Forelimb muscle (tissue), 1 donor: Measurements from ENCODE around the gene ADGRG3. TPM values are rescaled to one million over a fixed set of nuclear protein-coding genes. Genes with fewer than 3 reads are reported as not detected.

Experiments
- DNase-seq: peaks from one replicate; pipeline ENCODE4 v3.0.0-alpha.2; 2013; ENCODE audit warnings: low read depth
- polyA plus RNA-seq: library from polyadenylated mRNA; unstranded; fragments of 120-200 nt; gene quantifications from one replicate; pipeline ENCODE4 v1.2.1, GENCODE V29; 2013; ENCODE audit not compliant: insufficient read length

ADGRG3 gene
- polyA plus RNA-seq, 1 donor, result 0.29 TPM

- no peak for DNase-seq
These were observed 37.7 kb upstream of the ADGRG3 start for GRCh38 chr16:57630407-57630797.

- DNase-seq, result no peak
These were observed 36.9 kb upstream of the ADGRG3 start for GRCh38 chr16:57630931-57631845.

GRCh38 chr16:57632568-57632967 lies 35.5 kb upstream of the ADGRG3 start:
- DNase-seq, result no peak

GRCh38 chr16:57633383-57634064 lies 34.6 kb upstream of the ADGRG3 start:
- DNase-seq, result no peak

GRCh38 chr16:57634171-57634570 lies 33.9 kb upstream of the ADGRG3 start:
- DNase-seq, result no peak

- DNase-seq, result no peak
These were observed 32.6 kb upstream of the ADGRG3 start for GRCh38 chr16:57635266-57636097.

- DNase-seq, result no peak
These were observed 31.9 kb upstream of the ADGRG3 start for GRCh38 chr16:57636184-57636583.

- no peak for DNase-seq
These were observed 31.1 kb upstream of the ADGRG3 start for GRCh38 chr16:57637020-57637419.

GRCh38 chr16:57637424-57637823 lies 30.7 kb upstream of the ADGRG3 start:
- no peak for DNase-seq

GRCh38 chr16:57637965-57638364 lies 30.1 kb upstream of the ADGRG3 start:
- no peak for DNase-seq

GRCh38 chr16:57638381-57638780 lies 29.7 kb upstream of the ADGRG3 start:
- no peak for DNase-seq

GRCh38 chr16:57639172-57639887 lies 28.8 kb upstream of the ADGRG3 start:
- no peak for DNase-seq

GRCh38 chr16:57640185-57640584 lies 27.9 kb upstream of the ADGRG3 start:
- no peak for DNase-seq

GRCh38 chr16:57640612-57641011 lies 27.5 kb upstream of the ADGRG3 start:
- DNase-seq, result no peak

GRCh38 chr16:57642160-57643135 lies 25.7 kb upstream of the ADGRG3 start:
- no peak for DNase-seq

GRCh38 chr16:57643147-57643874 lies 24.8 kb upstream of the ADGRG3 start:
- DNase-seq, result no peak

GRCh38 chr16:57643910-57644309 lies 24.2 kb upstream of the ADGRG3 start:
- no peak for DNase-seq

GRCh38 chr16:57644383-57645014 lies 23.6 kb upstream of the ADGRG3 start:
- DNase-seq, result no peak

- no peak for DNase-seq
These were observed 22.9 kb upstream of the ADGRG3 start for GRCh38 chr16:57645169-57645568.
